Right lobe of liver (tissue), 6 donors: ENCODE data around the gene KSR2. TPM values are rescaled to one million over a fixed set of nuclear protein-coding genes. Genes with fewer than 3 reads are reported as not detected.
A peak's percentile ranks its signal among the peaks of the same experiment; 100 is the strongest.

ENCODE experiments used
- ATAC-seq, 4 donors: fragments of 200-7000 bp; cut with Tn5 transposase; one replicate each; pipeline ENCODE4 v1.9.1; 2020; ENCODE audit warnings: mild to moderate bottlenecking in 4 of 4, moderate library complexity in 4 of 4
- DNase-seq, 3 donors: peaks; one replicate each; pipeline ENCODE4 v3.0.0-alpha.2; 2020
- H3K27ac ChIP-seq, 3 donors: fragments of 200-600 bp; one replicate each; pipeline ENCODE4 v1.8.0; 2022
- H3K27me3 ChIP-seq, 2 donors: fragments of 200-600 bp; one replicate each; pipeline ENCODE4 v1.8.0; 2022
- H3K36me3 ChIP-seq, 4 donors: fragments of 200-600 bp; sonication (generic) in 1 of 4; one replicate each; pipeline versions ENCODE4 v1.5.1 to v1.8.0; 2017 to 2022; ENCODE audit warnings: control low read depth in 1 of 4
- H3K4me1 ChIP-seq, 4 donors: fragments of 200-600 bp; sonication (generic) in 1 of 4; one replicate each; pipeline versions ENCODE4 v1.5.1 to v1.8.0; 2017 to 2022; ENCODE audit warnings: control low read depth in 1 of 4
- H3K4me3 ChIP-seq, 3 donors: fragments of 200-600 bp; one replicate each; pipeline ENCODE4 v1.8.0; 2022
- H3K9me3 ChIP-seq, 4 donors: fragments of 200-600 bp; sonication (generic) in 1 of 4; one replicate each; pipeline versions ENCODE4 v1.5.1 to v1.8.0; 2017 to 2022; ENCODE audit warnings: control low read depth in 1 of 4
- POLR2A ChIP-seq: fragments of 450-650 bp; IDR thresholded peaks from one replicate; pipeline ENCODE4 v1.6.1; 2017; ENCODE audit warnings: antibody characterized with exemption, mild to moderate bottlenecking
- WGBS: methylation state at CpG from one replicate; pipeline ENCODE4 v1.1.6; 2018; ENCODE audit warnings: low coverage, low lambda C conversion rate; ENCODE audit not compliant: insufficient coverage; ENCODE audit errors: missing lambda C conversion rate; 5-methylcytosine and 5-hydroxymethylcytosine counted together
- intact Hi-C, 2 donors: fragments of 100-400 bp; cut with DNase I; formaldehyde crosslinking; loops; one replicate each; pipeline versions ENCODE4 v1.11.2 to v1.14.1; 2022
- total RNA-seq, 6 experiments: library from RNA; depleted of rRNA in 2 of 6; stranded (reverse); fragments of >200 nt in 2 of 6; fragmentation: NEBNext Ultra II Directional in 3 of 6; extraction: Animal tissue kit (Norgen Biotek cat#: 25700) in 3 of 6; gene quantifications; one replicate each; pipeline versions ENCODE4 v1.1.0 to v1.2.4, GENCODE V29; 2016 to 2023
- TF ChIP-seq, protein P1 (sequence below), 4 donors: fragments of 200-600 bp in 3 of 4; fragments of 450-650 bp in 1 of 4; IDR thresholded peaks; one replicate each; pipeline versions ENCODE4 v1.5.1 to v1.8.0; 2016 to 2022; ENCODE audit warnings: antibody characterized with exemption in 4 of 4, mild to moderate bottlenecking in 2 of 4
- donor health status: DM: no; HTN: yes; CAD: no.
- donor health status: DM: no; HTN: no; CAD: no.
- donor health status: DM: no; HTN: no; CAD: no.
- donor health status: DM: no; HTN: yes; CAD: no.
- donor health status: DM: no; HTN: yes; CAD: no.

Gene KSR2
- total RNA-seq, 6 experiments from 2014 or later, result 0.02 to 0.07 (median 0.02) TPM; not detected in 2

DNA sequence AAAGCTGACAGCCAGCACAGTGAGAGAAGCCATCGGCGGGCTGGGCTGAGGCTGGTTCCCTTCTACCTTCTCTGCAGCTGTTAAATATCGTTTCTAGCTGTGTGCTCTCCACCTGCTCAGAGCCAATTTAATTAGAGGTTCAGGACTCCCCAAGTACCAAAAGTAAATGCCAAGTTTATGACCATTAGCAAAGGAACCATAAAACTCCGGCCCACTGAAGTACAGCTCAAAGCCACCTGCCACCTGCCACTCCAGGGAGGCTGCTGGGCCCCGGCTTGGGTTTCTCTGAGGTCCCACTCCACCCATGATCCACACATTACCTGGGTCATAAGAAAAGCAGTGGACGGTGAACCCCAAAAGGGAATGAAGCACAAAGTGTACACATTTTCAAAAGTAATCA, 272.8 kb downstream of the KSR2 start:
- ATAC-seq, result no peak
- WGBS, result 75% methylated on average over 3 of the region's 6 CpGs
- intact Hi-C loops, result no loop called here

DNA sequence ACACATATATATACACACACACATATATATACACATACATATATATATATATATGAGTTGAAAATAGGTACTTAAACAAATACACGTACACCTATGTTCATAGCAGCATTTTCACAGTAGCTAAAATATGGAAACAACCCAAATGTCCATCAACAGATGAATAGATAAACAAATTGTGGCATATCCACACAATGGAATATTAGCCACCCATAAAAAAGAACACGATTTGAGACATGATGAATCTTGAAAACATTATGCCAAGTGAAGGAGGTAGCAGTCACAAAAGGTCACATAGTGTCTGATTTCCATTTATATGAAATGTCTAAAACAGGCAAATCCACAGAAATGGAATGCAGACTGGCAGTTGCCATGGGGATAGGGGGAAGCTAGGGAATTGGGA, 276.3 kb downstream of the KSR2 start:
- DNase-seq, result no peak
- no peak for TF ChIP-seq POLR2A
- TF ChIP-seq, protein P1, sequence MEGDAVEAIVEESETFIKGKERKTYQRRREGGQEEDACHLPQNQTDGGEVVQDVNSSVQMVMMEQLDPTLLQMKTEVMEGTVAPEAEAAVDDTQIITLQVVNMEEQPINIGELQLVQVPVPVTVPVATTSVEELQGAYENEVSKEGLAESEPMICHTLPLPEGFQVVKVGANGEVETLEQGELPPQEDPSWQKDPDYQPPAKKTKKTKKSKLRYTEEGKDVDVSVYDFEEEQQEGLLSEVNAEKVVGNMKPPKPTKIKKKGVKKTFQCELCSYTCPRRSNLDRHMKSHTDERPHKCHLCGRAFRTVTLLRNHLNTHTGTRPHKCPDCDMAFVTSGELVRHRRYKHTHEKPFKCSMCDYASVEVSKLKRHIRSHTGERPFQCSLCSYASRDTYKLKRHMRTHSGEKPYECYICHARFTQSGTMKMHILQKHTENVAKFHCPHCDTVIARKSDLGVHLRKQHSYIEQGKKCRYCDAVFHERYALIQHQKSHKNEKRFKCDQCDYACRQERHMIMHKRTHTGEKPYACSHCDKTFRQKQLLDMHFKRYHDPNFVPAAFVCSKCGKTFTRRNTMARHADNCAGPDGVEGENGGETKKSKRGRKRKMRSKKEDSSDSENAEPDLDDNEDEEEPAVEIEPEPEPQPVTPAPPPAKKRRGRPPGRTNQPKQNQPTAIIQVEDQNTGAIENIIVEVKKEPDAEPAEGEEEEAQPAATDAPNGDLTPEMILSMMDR (IDR thresholded peaks at IDR 0.05), result no peak
- no peak overlapping the region for H3K27ac ChIP-seq
- H3K4me1 ChIP-seq, result no peaks in the 10 kb centered on the region
- ATAC-seq, result no peak
- no peak overlapping the region for H3K4me3 ChIP-seq
- no peaks in the 10 kb centered on the region for H3K36me3 ChIP-seq
- 53% methylated on average over 1 of the region's 2 CpGs for WGBS
- intact Hi-C loops, result no loop called here
- H3K9me3 ChIP-seq, result no peaks in the 10 kb centered on the region
- no peaks in the 10 kb centered on the region for H3K27me3 ChIP-seq

More for the DNA sequence above, 272.8 kb downstream of the KSR2 start:
- Histone ChIP-seq H3K4me1 (no peaks in the 10 kb centered on the region), H3K27me3 (no peaks in the 10 kb centered on the region), H3K36me3 (no peaks in the 10 kb centered on the region), H3K9me3 (no peaks in the 10 kb centered on the region), H3K4me3 (no peak overlapping the region), H3K27ac (no peak overlapping the region)
- no peak for DNase-seq
- no peak for TF ChIP-seq POLR2A
- TF ChIP-seq, protein P1 (IDR thresholded peaks at IDR 0.05), result no peak

DNA sequence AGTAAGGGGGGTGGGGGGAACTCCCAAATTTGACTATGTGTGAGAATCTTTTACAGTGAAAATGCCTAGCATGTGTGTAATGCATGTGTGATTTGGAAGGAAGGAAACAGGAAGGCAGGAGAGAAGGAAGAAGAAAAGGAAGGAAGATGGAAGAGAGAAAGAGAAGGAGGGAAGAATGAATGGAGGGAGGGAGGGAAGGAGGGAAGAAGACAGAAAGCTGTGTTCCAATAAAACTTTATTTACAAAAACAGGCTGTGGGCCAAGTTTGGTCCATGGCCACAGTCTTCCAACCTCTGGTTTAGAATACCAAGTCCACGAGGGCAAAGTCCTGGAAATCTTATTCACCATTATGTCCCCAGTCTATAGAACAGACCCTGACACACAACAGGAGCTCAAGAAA, 278.9 kb downstream of the KSR2 start:
- no peaks in the 10 kb centered on the region for H3K4me1 ChIP-seq
- no peaks in the 10 kb centered on the region for H3K36me3 ChIP-seq
- ATAC-seq, result no peak
- no peaks in the 10 kb centered on the region for H3K9me3 ChIP-seq
- TF ChIP-seq POLR2A, result no peak
- TF ChIP-seq, protein P1 (IDR thresholded peaks at IDR 0.05), result no peak
- no peak overlapping the region for H3K27ac ChIP-seq
- no peak overlapping the region for H3K4me3 ChIP-seq
- no peaks in the 10 kb centered on the region for H3K27me3 ChIP-seq
- intact Hi-C loops, result no loop called here
- no peak for DNase-seq
- 40% methylated on average over 1 of the region's 1 CpG for WGBS

- WGBS, result 64% methylated on average over 3 of the region's 5 CpGs
- no peaks in the 10 kb centered on the region for H3K36me3 ChIP-seq
- TF ChIP-seq POLR2A, result no peak
- TF ChIP-seq, protein P1 (IDR thresholded peaks at IDR 0.05), result no peak
- H3K27ac ChIP-seq, result no peak overlapping the region
- H3K27me3 ChIP-seq, result no peaks in the 10 kb centered on the region
- ATAC-seq, result no peak
- intact Hi-C loops, result no loop called here
- no peaks in the 10 kb centered on the region for H3K9me3 ChIP-seq
- H3K4me1 ChIP-seq, result no peaks in the 10 kb centered on the region
- no peak overlapping the region for H3K4me3 ChIP-seq
- DNase-seq, result no peak
Measured at GRCh38 chr12:117688446-117688845, 280.3 kb downstream of the KSR2 start.

DNA sequence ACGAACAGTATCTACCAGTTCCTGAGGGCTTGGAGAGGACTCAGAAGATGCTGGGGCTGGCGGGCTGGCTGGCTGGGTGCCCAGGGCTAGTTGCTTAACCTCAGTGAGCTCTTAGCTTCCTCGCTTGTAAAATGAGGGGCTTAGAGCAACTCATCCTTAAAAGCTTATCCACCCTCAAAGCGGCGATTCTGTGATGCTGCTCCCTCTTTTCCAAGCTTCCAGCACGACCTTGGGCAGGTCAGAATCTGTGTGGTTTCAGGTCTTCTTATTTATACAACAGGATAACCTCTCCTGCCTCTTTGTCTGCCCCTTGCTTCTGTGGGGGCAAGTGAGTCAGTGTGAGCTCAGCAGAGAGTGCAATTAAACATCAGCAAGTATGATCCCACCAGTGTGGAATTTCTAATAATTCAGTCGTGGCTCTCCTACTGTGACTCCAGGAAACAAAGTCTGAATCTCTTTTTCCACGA, 281.8 kb downstream of the KSR2 start:
- H3K27ac ChIP-seq, result no peak overlapping the region
- intact Hi-C loops, result no loop called here
- H3K4me3 ChIP-seq, result no peak overlapping the region
- DNase-seq (no peak), ATAC-seq (peak in 2 of 4 donors; percentile 51 to 52)
- WGBS, result 17% methylated on average over 8 of the region's 8 CpGs
- H3K4me1 ChIP-seq, result no peaks in the 10 kb centered on the region
- H3K9me3 ChIP-seq, result no peaks in the 10 kb centered on the region
- H3K27me3 ChIP-seq, result no peaks in the 10 kb centered on the region
- no peak for TF ChIP-seq POLR2A
- TF ChIP-seq, protein P1 (IDR thresholded peaks at IDR 0.05), result no peak
- no peaks in the 10 kb centered on the region for H3K36me3 ChIP-seq
